Activated CD8-positive, alpha-beta T cell treated with anti-CD3 and anti-CD28 coated beads, Interleukin-2, amount 10 ng/mL, durations not matched to agents 7 days and 5 days (primary cell): ENCODE results near the gene TMEM179. TPM values are rescaled to one million over a fixed set of nuclear protein-coding genes. Genes with fewer than 3 reads are reported as not detected.
A peak's percentile ranks its signal among the peaks of the same experiment; 100 is the strongest.
"Not testable (repeated sequence)": the region's sequence is repeated elsewhere in the genome, so short reads cannot be mapped to it uniquely, and the experiment has no call there.

Source experiments
- ATAC-seq: fragments of 150-1000 bp; cut with Tn5 transposase; one replicate; pipeline ENCODE4 v1.10.0; 2021; ENCODE audit warnings: moderate library complexity
- CTCF ChIA-PET: fragments of 350-600 bp; sonication (Branson Sonifier 250); formaldehyde crosslinking; loops from one replicate; lab custom pipeline; 2021; ENCODE audit warnings: antibody characterized with exemption; lab: Charles Lee
- POLR2A ChIA-PET: fragments of 350-600 bp; sonication (Branson Sonifier 250); formaldehyde crosslinking; loops from one replicate; lab custom pipeline; 2021; ENCODE audit warnings: antibody characterized with exemption; lab: Charles Lee
- DNase-seq: peaks from one replicate; pipeline ENCODE4 v3.0.0-alpha.2; 2020
- H3K27ac Mint-ChIP-seq: one replicate; pipeline ENCODE4 v1.8.0; 2021; ENCODE audit warnings: mild to moderate bottlenecking, mixed read lengths
- H3K27me3 Mint-ChIP-seq: one replicate; pipeline ENCODE4 v1.8.0; 2021; ENCODE audit warnings: low read depth, mixed read lengths
- H3K36me3 Mint-ChIP-seq: one replicate; pipeline ENCODE4 v1.8.0; 2021; ENCODE audit warnings: low read depth, mixed read lengths
- H3K4me1 Mint-ChIP-seq: one replicate; pipeline ENCODE4 v1.8.0; 2021; ENCODE audit warnings: low read depth, mixed read lengths
- H3K4me3 Mint-ChIP-seq: one replicate; pipeline ENCODE4 v1.8.0; 2021; ENCODE audit warnings: mild to moderate bottlenecking, mixed read lengths
- H3K9me3 Mint-ChIP-seq: one replicate; pipeline ENCODE4 v1.8.0; 2022; ENCODE audit warnings: mixed read lengths; ENCODE audit not compliant: insufficient read depth
- total RNA-seq, 2 experiments: library from RNA; stranded (reverse); gene quantifications; one replicate each; pipeline ENCODE4 v1.2.3, GENCODE V29; 2021

TMEM179 gene
- total RNA-seq, 2 experiments from 2014 or later, result not detected

- H3K9me3 Mint-ChIP-seq, result no peaks in the 10 kb centered on the region
- ChIA-PET POLR2A (interaction anchor here (0.6 kb wide), 1 partner anchor 1025 kb away, joined by 3 read pairs; no protein-coding TSS in a partner anchor), CTCF (no interaction called here)
- ATAC-seq (no peak), DNase-seq (no peak)
- H3K4me1 Mint-ChIP-seq, result no peaks in the 10 kb centered on the region
- peaks cover 13% of the 10 kb centered on the region for H3K27me3 Mint-ChIP-seq
- no peak overlapping the region for H3K4me3 Mint-ChIP-seq
- H3K36me3 Mint-ChIP-seq, result no peaks in the 10 kb centered on the region
- H3K27ac Mint-ChIP-seq, result no peak overlapping the region
Observed at GRCh38 chr14:104644091-104644635, 39.6 kb upstream of the TMEM179 start.

- Mint-ChIP-seq H3K27me3 (peaks cover 11% of the 10 kb centered on the region), H3K36me3 (no peaks in the 10 kb centered on the region), H3K4me1 (no peaks in the 10 kb centered on the region), H3K9me3 (no peaks in the 10 kb centered on the region), H3K27ac (no peak overlapping the region), H3K4me3 (no peak overlapping the region)
- POLR2A ChIA-PET, result interaction anchor here (0.6 kb wide), 1 partner anchor 1024 kb away, joined by 3 read pairs; no protein-coding TSS in a partner anchor
- CTCF ChIA-PET, result no interaction called here
- no peak for ATAC-seq
- DNase-seq, result no peak
Observed at GRCh38 chr14:104643306-104643705, 38.7 kb upstream of the TMEM179 start.

- CTCF ChIA-PET, result no interaction called here
- Mint-ChIP-seq H3K4me1 (no peaks in the 10 kb centered on the region), H3K9me3 (no peaks in the 10 kb centered on the region), H3K36me3 (no peaks in the 10 kb centered on the region), H3K4me3 (no peak overlapping the region), H3K27ac (no peak overlapping the region), H3K27me3 (peaks cover 10% of the 10 kb centered on the region)
- no peak for ATAC-seq
- POLR2A ChIA-PET, result no interaction called here
- no peak for DNase-seq
Observed at GRCh38 chr14:104642540-104642868, 37.9 kb upstream of the TMEM179 start.

GRCh38 chr14:104641753-104642539, 37.4 kb upstream of the TMEM179 start:
- ATAC-seq, result no peak

GRCh38 chr14:104640681-104641080, 36.1 kb upstream of the TMEM179 start:
- Mint-ChIP-seq H3K4me3 (no peak overlapping the region), H3K4me1 (no peaks in the 10 kb centered on the region), H3K9me3 (no peaks in the 10 kb centered on the region), H3K36me3 (no peaks in the 10 kb centered on the region), H3K27ac (no peak overlapping the region), H3K27me3 (peaks cover 5% of the 10 kb centered on the region)
- ChIA-PET POLR2A (no interaction called here), CTCF (no interaction called here)
- no peak for ATAC-seq
- no peak for DNase-seq

More at GRCh38 chr14:104641753-104642539, 37.4 kb upstream of the TMEM179 start:
- DNase-seq, result no peak
- no peaks in the 10 kb centered on the region for H3K4me1 Mint-ChIP-seq
- ChIA-PET CTCF (no interaction called here), POLR2A (no interaction called here)
- H3K27me3 Mint-ChIP-seq, result peaks cover 9% of the 10 kb centered on the region
- H3K4me3 Mint-ChIP-seq, result no peak overlapping the region
- H3K27ac Mint-ChIP-seq, result no peak overlapping the region
- H3K9me3 Mint-ChIP-seq, result no peaks in the 10 kb centered on the region
- no peaks in the 10 kb centered on the region for H3K36me3 Mint-ChIP-seq

GRCh38 chr14:104639885-104640548, 35.4 kb upstream of the TMEM179 start:
- DNase-seq (peak; percentile 55), ATAC-seq (peak; percentile 80)
- Mint-ChIP-seq H3K9me3 (no peaks in the 10 kb centered on the region), H3K4me3 (no peak overlapping the region), H3K36me3 (no peaks in the 10 kb centered on the region), H3K27ac (no peak overlapping the region), H3K4me1 (no peaks in the 10 kb centered on the region), H3K27me3 (peaks cover 1% of the 10 kb centered on the region)
- ChIA-PET POLR2A (no interaction called here), CTCF (no interaction called here)

GRCh38 chr14:104639471-104639870, 34.9 kb upstream of the TMEM179 start:
- ATAC-seq (no peak), DNase-seq (no peak)
- H3K9me3 Mint-ChIP-seq, result no peaks in the 10 kb centered on the region
- ChIA-PET CTCF (no interaction called here), POLR2A (no interaction called here)
- no peaks in the 10 kb centered on the region for H3K36me3 Mint-ChIP-seq
- no peaks in the 10 kb centered on the region for H3K27me3 Mint-ChIP-seq
- no peak overlapping the region for H3K27ac Mint-ChIP-seq
- no peak overlapping the region for H3K4me3 Mint-ChIP-seq
- no peaks in the 10 kb centered on the region for H3K4me1 Mint-ChIP-seq

GRCh38 chr14:104638927-104639450, 34.4 kb upstream of the TMEM179 start:
- CTCF ChIA-PET, result no interaction called here
- no peak for DNase-seq
- H3K4me1 Mint-ChIP-seq, result no peaks in the 10 kb centered on the region

GRCh38 chr14:104638190-104638589, 33.6 kb upstream of the TMEM179 start:
- Mint-ChIP-seq H3K4me3 (no peak overlapping the region), H3K4me1 (no peaks in the 10 kb centered on the region), H3K27me3 (no peaks in the 10 kb centered on the region), H3K36me3 (no peaks in the 10 kb centered on the region), H3K27ac (no peak overlapping the region), H3K9me3 (no peaks in the 10 kb centered on the region)
- POLR2A ChIA-PET, result no interaction called here
- ATAC-seq (no peak), DNase-seq (no peak)
- CTCF ChIA-PET, result no interaction called here

More at GRCh38 chr14:104638927-104639450, 34.4 kb upstream of the TMEM179 start:
- no peak overlapping the region for H3K4me3 Mint-ChIP-seq
- ATAC-seq, result no peak
- no peaks in the 10 kb centered on the region for H3K27me3 Mint-ChIP-seq
- POLR2A ChIA-PET, result no interaction called here
- H3K9me3 Mint-ChIP-seq, result no peaks in the 10 kb centered on the region
- no peak overlapping the region for H3K27ac Mint-ChIP-seq
- no peaks in the 10 kb centered on the region for H3K36me3 Mint-ChIP-seq

GRCh38 chr14:104637546-104638003, 33.0 kb upstream of the TMEM179 start:
- Mint-ChIP-seq H3K27me3 (no peaks in the 10 kb centered on the region), H3K36me3 (no peaks in the 10 kb centered on the region), H3K4me1 (no peaks in the 10 kb centered on the region), H3K27ac (no peak overlapping the region), H3K9me3 (no peaks in the 10 kb centered on the region), H3K4me3 (no peak overlapping the region)
- ChIA-PET CTCF (no interaction called here), POLR2A (no interaction called here)
- DNase-seq (no peak), ATAC-seq (no peak)

- CTCF ChIA-PET, POLR2A ChIA-PET, H3K9me3 Mint-ChIP-seq, H3K4me1 Mint-ChIP-seq, H3K27me3 Mint-ChIP-seq, H3K4me3 Mint-ChIP-seq, DNase-seq, ATAC-seq, H3K36me3 Mint-ChIP-seq, H3K27ac Mint-ChIP-seq: not testable (repeated sequence)
Observed at GRCh38 chr14:104636846-104637545, 32.4 kb upstream of the TMEM179 start.
